HEK293 (cell line): ENCODE measurements around the gene ZNF619.

ENCODE experiments used
- EGR2 ChIP-seq: fragments of 450-650 bp; formaldehyde crosslinking; IDR thresholded peaks from 2 replicates; pipeline ENCODE4 v1.5.1; 2016; ENCODE audit warnings: low read depth, missing biosample characterization, missing genetic modification characterization
- ELK4 ChIP-seq: IDR thresholded peaks from 2 replicates; pipeline ENCODE4 v1.6.1; 2011; ENCODE audit warnings: mild to moderate bottlenecking, low read depth, low read length, borderline replicate concordance
- FEZF1 ChIP-seq: fragments of 450-650 bp; formaldehyde crosslinking; IDR thresholded peaks from 2 replicates; pipeline ENCODE4 v1.5.1; 2016; ENCODE audit warnings: missing biosample characterization, missing genetic modification characterization
- GLI4 ChIP-seq: fragments of 450-650 bp; formaldehyde crosslinking; IDR thresholded peaks from 2 replicates; pipeline ENCODE4 v1.5.1; 2016; ENCODE audit warnings: missing biosample characterization, missing genetic modification characterization
- IKZF3 ChIP-seq: fragments of 450-650 bp; IDR thresholded peaks from 2 replicates; pipeline ENCODE4 v1.5.0; 2018; ENCODE audit warnings: missing biosample characterization, mild to moderate bottlenecking, missing genetic modification characterization, moderate library complexity
- KLF10 ChIP-seq: fragments of 450-650 bp; IDR thresholded peaks from 2 replicates; pipeline ENCODE4 v1.5.1; 2018; ENCODE audit warnings: missing biosample characterization, mild to moderate bottlenecking, missing genetic modification characterization
- KLF8 ChIP-seq: fragments of 450-650 bp; formaldehyde crosslinking; IDR thresholded peaks from 2 replicates; pipeline ENCODE4 v1.5.1; 2016; ENCODE audit warnings: missing biosample characterization, missing genetic modification characterization
- PRDM10 ChIP-seq: fragments of 450-650 bp; formaldehyde crosslinking; IDR thresholded peaks from 2 replicates; pipeline ENCODE4 v1.5.1; 2016; ENCODE audit warnings: missing biosample characterization, missing genetic modification characterization
- SP7 ChIP-seq: fragments of 450-650 bp; formaldehyde crosslinking; IDR thresholded peaks from 2 replicates; pipeline ENCODE4 v1.5.1; 2016; ENCODE audit warnings: missing biosample characterization, missing genetic modification characterization
- ZBTB17 ChIP-seq: fragments of 450-650 bp; formaldehyde crosslinking; IDR thresholded peaks from 2 replicates; pipeline ENCODE4 v1.5.1; 2016; ENCODE audit warnings: missing biosample characterization, missing genetic modification characterization
- ZBTB26 ChIP-seq: fragments of 450-650 bp; formaldehyde crosslinking; optimal IDR thresholded peaks from 2 replicates; pipeline ENCODE3; 2016; ENCODE audit warnings: missing biosample characterization, mild to moderate bottlenecking, missing genetic modification characterization
- ZBTB8A ChIP-seq: fragments of 450-650 bp; formaldehyde crosslinking; IDR thresholded peaks from 2 replicates; pipeline ENCODE4 v1.5.1; 2016; ENCODE audit warnings: missing biosample characterization, missing genetic modification characterization
- ZFP37 ChIP-seq: fragments of 450-650 bp; formaldehyde crosslinking; IDR thresholded peaks from 2 replicates; pipeline ENCODE4 v1.5.1; 2016; ENCODE audit warnings: missing biosample characterization, missing genetic modification characterization
- ZFP69B ChIP-seq: fragments of 450-650 bp; formaldehyde crosslinking; IDR thresholded peaks from 2 replicates; pipeline ENCODE4 v1.5.1; 2016; ENCODE audit warnings: missing biosample characterization, missing genetic modification characterization
- ZNF148 ChIP-seq: fragments of 450-650 bp; formaldehyde crosslinking; IDR thresholded peaks from 2 replicates; pipeline ENCODE4 v1.5.0; 2017; ENCODE audit warnings: missing biosample characterization, missing genetic modification characterization, borderline replicate concordance
- ZNF184 ChIP-seq: fragments of 450-650 bp; IDR thresholded peaks from 2 replicates; pipeline ENCODE4 v1.5.1; 2018; ENCODE audit warnings: missing biosample characterization, mild to moderate bottlenecking, missing genetic modification characterization
- ZNF2 ChIP-seq: fragments of 450-650 bp; formaldehyde crosslinking; IDR thresholded peaks from 2 replicates; pipeline ENCODE4 v1.5.1; 2016; ENCODE audit warnings: missing biosample characterization, missing genetic modification characterization
- ZNF221 ChIP-seq: fragments of 450-650 bp; formaldehyde crosslinking; IDR thresholded peaks from 2 replicates; pipeline ENCODE4 v1.5.1; 2017; ENCODE audit warnings: missing biosample characterization, missing genetic modification characterization, borderline replicate concordance
- ZNF302 ChIP-seq: fragments of 450-650 bp; formaldehyde crosslinking; IDR thresholded peaks from 2 replicates; pipeline ENCODE4 v1.5.1; 2016; ENCODE audit warnings: missing biosample characterization, missing genetic modification characterization, low read depth
- ZNF37A ChIP-seq: fragments of 450-650 bp; IDR thresholded peaks from 2 replicates; pipeline ENCODE4 v1.5.1; 2018; ENCODE audit warnings: missing biosample characterization, missing genetic modification characterization
- ZNF548 ChIP-seq: fragments of 450-650 bp; formaldehyde crosslinking; IDR thresholded peaks from 2 replicates; pipeline ENCODE4 v1.5.1; 2016; ENCODE audit warnings: missing biosample characterization, missing genetic modification characterization
- ZNF549 ChIP-seq: fragments of 450-650 bp; IDR thresholded peaks from 2 replicates; pipeline ENCODE4 v1.5.1; 2018; ENCODE audit warnings: missing biosample characterization, missing genetic modification characterization, mild to moderate bottlenecking, inconsistent platforms, moderate library complexity
- ZNF580 ChIP-seq: fragments of 450-650 bp; formaldehyde crosslinking; IDR thresholded peaks from 2 replicates; pipeline ENCODE4 v1.5.1; 2016; ENCODE audit warnings: missing biosample characterization, missing genetic modification characterization
- ZNF658 ChIP-seq: fragments of 450-650 bp; formaldehyde crosslinking; IDR thresholded peaks from 2 replicates; pipeline ENCODE4; 2016; ENCODE audit warnings: missing biosample characterization, missing genetic modification characterization
- ZNF692 ChIP-seq: fragments of 450-650 bp; formaldehyde crosslinking; IDR thresholded peaks from 2 replicates; pipeline ENCODE4 v1.5.1; 2016; ENCODE audit warnings: missing biosample characterization, missing genetic modification characterization
- ZNF747 ChIP-seq: fragments of 450-650 bp; formaldehyde crosslinking; IDR thresholded peaks from 2 replicates; pipeline ENCODE4 v1.5.1; 2016; ENCODE audit warnings: missing biosample characterization, missing genetic modification characterization
- ZNF777 ChIP-seq: fragments of 450-650 bp; formaldehyde crosslinking; IDR thresholded peaks from 2 replicates; pipeline ENCODE4 v1.5.1; 2017; ENCODE audit warnings: missing biosample characterization, missing genetic modification characterization, borderline replicate concordance
- ZNF791 ChIP-seq: fragments of 450-650 bp; formaldehyde crosslinking; IDR thresholded peaks from 2 replicates; pipeline ENCODE4 v1.5.1; 2016; ENCODE audit warnings: missing biosample characterization, missing genetic modification characterization
- ZNF830 ChIP-seq: fragments of 450-650 bp; IDR thresholded peaks from 2 replicates; pipeline ENCODE4 v1.5.0; 2018; ENCODE audit warnings: missing biosample characterization, missing genetic modification characterization, low read depth, mild to moderate bottlenecking, moderate library complexity

ZNF619 gene

GRCh38 chr3:40452876-40453730, 23.8 kb upstream of the ZNF619 start (continued):
- peak; percentile 59 for TF ChIP-seq PRDM10
- peak; percentile 82 for TF ChIP-seq KLF8 (tag by site-specific recombination)
- TF ChIP-seq ZNF184 (tag by site-specific recombination), result no peak
- TF ChIP-seq ZNF148 (tag by site-specific recombination), result no peak
- TF ChIP-seq ZFP37 (tag by site-specific recombination), result no peak
- TF ChIP-seq ZNF302 (tag by site-specific recombination), result no peak
- TF ChIP-seq FEZF1 (tag by site-specific recombination), result no peak
- TF ChIP-seq ZNF580 (tag by site-specific recombination), result no peak
- no peak for TF ChIP-seq ZNF549 (tag by site-specific recombination)
- no peak for TF ChIP-seq ZFP69B
- TF ChIP-seq ELK4, result no peak
- TF ChIP-seq ZBTB17 (tag by site-specific recombination), result peak; percentile 93
- TF ChIP-seq IKZF3 (tag by site-specific recombination), result 0 out of 2 replicates have a peak, but pooled peaks have one; percentile 28
- TF ChIP-seq GLI4 (tag by site-specific recombination), result no peak
- no peak for TF ChIP-seq ZNF658
- TF ChIP-seq ZBTB26 (tag by site-specific recombination), result peak; percentile 54
- TF ChIP-seq ZNF692, result peak; percentile 58
- peak; percentile 78 for TF ChIP-seq ZBTB8A (tag by site-specific recombination)
- no peak for TF ChIP-seq ZNF548 (tag by site-specific recombination)
- peak; percentile 67; the same call in 1 of the 2 replicates for TF ChIP-seq SP7 (tag by site-specific recombination)
- no peak for TF ChIP-seq ZNF747
- TF ChIP-seq ZNF37A (tag by site-specific recombination), result no peak
- TF ChIP-seq ZNF777 (tag by site-specific recombination), result no peak
- no peak for TF ChIP-seq ZNF221 (tag by site-specific recombination)
- TF ChIP-seq ZNF2 (tag by site-specific recombination), result 0 out of 2 replicates have a peak, but pooled peaks have one; percentile 32
- TF ChIP-seq ZNF830 (tag by site-specific recombination), result no peak
- no peak for TF ChIP-seq ZNF791 (tag by site-specific recombination)
- TF ChIP-seq KLF10 (tag by site-specific recombination), result peak; percentile 94
- TF ChIP-seq EGR2 (tag by site-specific recombination), result no peak
